DMS79 treated with DMSO at 0.1 percent for 48 hours (cell line): ENCODE results near the gene SPG21.

Experiments
- DNase-seq: peaks from one replicate; lab custom pipeline; 2025; lab: John Stamatoyannopoulos, UW

Gene SPG21

DNA sequence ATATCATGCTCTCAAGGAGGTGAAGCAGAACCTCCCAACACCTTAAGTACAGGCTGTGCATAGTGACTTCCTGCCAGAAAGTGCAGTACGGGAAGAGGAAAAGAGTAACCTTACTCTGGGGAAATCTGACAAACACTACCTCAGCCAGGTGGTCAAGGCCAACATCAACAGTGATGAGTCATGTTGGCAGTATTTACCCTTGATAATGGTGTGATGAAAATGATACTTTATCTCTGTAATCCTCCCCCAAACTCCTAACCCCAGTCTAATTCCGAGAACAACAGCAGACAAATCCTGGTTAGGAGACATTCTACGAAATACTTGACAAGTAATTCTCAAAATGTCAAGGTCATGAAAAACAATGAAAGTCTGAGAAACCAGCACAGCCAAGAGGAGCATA, 51.5 kb downstream of the SPG21 start:
- no peak for DNase-seq

GRCh38 chr15:64934023-64934422, 55.7 kb downstream of the SPG21 start:
- no peak for DNase-seq

DNA sequence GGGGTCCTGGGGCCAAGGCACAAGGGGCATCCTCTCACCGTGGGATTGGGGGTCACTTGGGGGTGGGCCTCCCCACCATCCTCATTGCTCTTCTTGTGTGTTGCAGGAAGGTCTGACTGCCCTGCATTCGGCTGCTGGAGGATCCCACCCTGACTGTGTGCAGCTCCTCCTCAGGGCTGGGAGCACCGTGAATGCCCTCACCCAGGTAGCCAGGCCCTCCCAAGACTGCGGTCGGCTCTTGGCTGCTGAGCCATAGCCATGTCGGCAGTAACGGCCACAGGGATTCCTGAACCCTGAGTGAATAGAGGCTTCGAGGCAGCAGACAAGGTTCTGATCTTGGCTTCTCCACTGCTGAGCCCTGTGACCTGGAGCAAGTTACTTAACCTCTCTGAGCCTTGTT, 58.3 kb downstream of the SPG21 start:
- DNase-seq = no peak

GRCh38 chr15:64930778-64931371, 58.8 kb downstream of the SPG21 start:
- DNase-seq = no peak

DNA sequence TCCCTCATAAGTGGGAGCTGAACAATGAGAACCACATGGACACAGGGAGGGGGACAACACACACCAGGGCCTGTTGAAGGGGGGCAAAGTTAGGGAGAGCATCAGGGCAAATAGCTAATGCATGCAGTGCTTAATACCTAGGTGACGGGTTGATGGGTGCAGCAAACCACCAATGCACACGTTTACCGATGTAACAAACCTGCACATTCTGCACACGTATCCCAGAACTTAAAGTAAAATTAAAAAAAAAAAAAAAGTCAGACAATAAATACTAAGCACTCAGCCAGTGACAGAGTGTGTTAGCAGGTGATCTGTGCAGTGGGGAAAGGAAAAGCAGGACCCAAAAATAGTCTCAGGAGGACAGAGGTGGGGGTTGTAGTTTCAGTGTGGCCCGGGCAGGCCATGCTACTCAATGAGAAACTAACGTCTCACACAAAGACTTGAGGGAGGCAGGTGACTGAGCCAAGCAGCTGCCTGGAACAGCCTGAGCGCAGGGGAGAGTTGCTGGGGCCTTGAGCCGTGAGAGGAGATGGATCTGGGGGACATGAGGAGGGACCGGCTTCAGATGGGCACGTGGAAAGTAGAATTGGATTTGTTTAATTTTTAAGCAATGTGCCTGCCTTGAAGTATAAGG, 59.6 kb downstream of the SPG21 start:
- DNase-seq = no peak

GRCh38 chr15:64928626-64929220, 61.0 kb downstream of the SPG21 start:
- no peak for DNase-seq

DNA sequence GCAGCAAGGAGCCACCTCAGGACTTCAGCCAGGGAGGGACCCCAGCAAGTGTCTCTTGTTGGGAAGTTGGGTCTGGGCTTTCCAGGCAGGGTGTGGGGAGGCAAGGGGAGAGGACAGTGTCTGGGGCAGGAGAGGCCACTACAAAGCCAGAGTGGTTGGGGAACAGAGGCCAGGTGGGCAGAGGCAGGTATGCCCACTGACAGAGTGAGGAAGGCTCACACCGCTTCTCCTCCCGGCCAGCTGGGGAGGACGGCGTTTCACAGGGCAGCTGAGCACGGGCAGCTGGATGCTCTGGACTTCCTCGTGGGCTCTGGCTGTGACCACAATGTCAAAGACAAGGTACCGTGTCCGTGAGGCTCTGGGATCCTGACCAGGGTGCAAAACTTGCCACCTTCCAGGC, 63.1 kb downstream of the SPG21 start:
- no peak for DNase-seq

- no peak for DNase-seq
Measured at GRCh38 chr15:64925335-64926330, 64.1 kb downstream of the SPG21 start.

DNA sequence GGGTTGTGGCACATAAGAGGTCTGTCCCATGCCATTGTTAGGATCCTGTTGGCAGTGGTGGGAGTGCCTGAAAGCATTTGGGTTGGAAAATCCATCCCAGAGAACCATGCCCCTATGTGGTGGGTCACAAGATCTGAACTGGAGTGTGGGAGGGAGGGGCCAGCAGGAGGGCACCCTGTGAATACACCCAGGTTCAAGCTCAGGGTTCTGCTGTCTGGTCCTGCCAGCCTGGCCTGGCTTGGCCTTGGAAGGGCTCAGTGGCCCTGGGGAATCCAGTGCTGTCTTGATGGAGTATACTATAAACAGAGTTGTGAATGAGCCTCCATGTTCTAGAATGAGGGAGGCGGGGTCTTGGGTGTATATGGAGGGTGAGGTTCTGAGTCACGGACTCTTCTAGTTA, 66.2 kb downstream of the SPG21 start:
- no peak for DNase-seq

- no peak for DNase-seq
Measured at GRCh38 chr15:64921711-64922110, 68.0 kb downstream of the SPG21 start.

GRCh38 chr15:64919721-64920120, 70.0 kb downstream of the SPG21 start:
- DNase-seq = no peak

- DNase-seq = no peak
Measured at GRCh38 chr15:64917211-64917610, 72.5 kb downstream of the SPG21 start.

DNA sequence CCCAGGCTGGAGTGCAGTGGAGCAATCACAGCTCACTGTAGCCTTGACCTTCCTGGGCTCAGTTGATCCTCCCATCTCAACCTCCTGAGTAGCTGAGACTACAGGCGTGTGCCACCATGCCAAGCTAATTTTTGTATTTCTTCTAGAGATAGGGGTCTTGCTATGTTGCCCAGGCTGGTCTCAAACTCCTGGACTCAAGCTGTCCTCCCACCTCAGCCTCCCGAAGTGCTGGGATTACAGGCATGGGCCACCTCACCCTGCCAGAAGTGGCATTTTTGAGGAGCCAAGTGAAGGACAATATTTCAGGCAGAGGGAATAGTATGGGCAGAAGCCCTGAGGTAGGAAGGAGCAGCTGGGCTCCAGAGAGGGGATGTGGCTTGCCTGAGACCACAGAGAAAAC, 73.3 kb downstream of the SPG21 start:
- DNase-seq = no peak

DNA sequence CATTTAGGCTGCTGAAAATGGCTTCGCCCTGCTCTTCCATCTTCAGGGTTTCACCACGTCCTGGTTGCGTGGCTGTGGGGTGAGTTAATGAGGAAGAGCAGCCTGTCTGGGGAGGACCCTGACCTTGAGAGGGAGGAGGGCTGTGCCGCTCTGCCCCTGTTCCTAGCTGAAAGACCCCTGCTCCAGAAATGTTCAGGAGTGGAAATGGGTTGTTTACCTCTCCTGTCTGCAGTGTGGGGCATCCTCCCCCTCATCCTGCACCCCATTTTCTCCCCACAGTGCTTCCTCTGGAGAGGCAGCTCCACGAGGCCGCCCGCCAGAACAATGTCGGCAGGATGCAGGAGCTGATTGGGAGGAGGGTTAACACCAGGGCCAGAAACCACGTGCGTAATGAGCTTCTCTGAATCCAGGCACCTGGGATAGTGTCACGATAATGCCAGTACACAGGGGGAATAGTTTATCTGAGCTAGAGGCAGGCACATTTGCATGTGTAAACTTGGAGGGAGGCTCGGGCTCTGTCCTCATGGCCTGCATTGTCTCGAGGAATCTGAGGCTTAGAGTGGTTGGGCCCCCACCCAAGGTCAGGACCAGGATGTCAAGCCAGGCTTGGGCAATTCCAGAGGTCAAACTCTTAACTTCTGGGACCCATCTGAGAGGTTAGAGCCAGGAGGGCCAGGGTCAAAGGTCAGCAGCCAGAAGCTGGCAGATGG, 74.0 kb downstream of the SPG21 start:
- no peak for DNase-seq
